Small intestine (tissue), 7 donors: Measurements from ENCODE around the gene AKR1C1. TPM values are rescaled to one million over a fixed set of nuclear protein-coding genes. Genes with fewer than 3 reads are reported as not detected.
A peak's percentile ranks its signal among the peaks of the same experiment; 100 is the strongest.
"Not testable (repeated sequence)": the region's sequence is repeated elsewhere in the genome, so short reads cannot be mapped to it uniquely, and the experiment has no call there.

Experiments used
- DNase-seq, 2 donors: peaks; one replicate each; pipeline versions ENCODE4 v3.0.0 to v3.0.0-alpha.2; 2013
- FAIRE-seq: peaks from 2 replicates; lab custom pipeline; 2012; peaks lifted over from hg19 to GRCh38; lab: Jason Lieb, UNC
- H3K27ac ChIP-seq, 3 donors: one replicate each; pipeline ENCODE4 v1.5.1; 2013; ENCODE audit warnings: low read length in 2 of 3, mild to moderate bottlenecking in 2 of 3, control low read depth in 1 of 3, inconsistent platforms in 1 of 3, low read depth in 1 of 3, moderate library complexity in 1 of 3
- H3K27me3 ChIP-seq, 3 donors: one replicate each; pipeline ENCODE4 v1.6.1; 2013; ENCODE audit warnings: low read length in 3 of 3, inconsistent platforms in 1 of 3; ENCODE audit not compliant: control insufficient read depth in 3 of 3, insufficient read depth in 3 of 3
- H3K36me3 ChIP-seq, 3 donors: one replicate each; pipeline ENCODE4 v1.6.1; 2013; ENCODE audit warnings: low read length in 3 of 3, inconsistent platforms in 1 of 3, low read depth in 1 of 3, mild to moderate bottlenecking in 1 of 3, moderate library complexity in 1 of 3; ENCODE audit not compliant: control insufficient read depth in 3 of 3, insufficient read depth in 2 of 3
- H3K4me1 ChIP-seq, 3 donors: one replicate each; pipeline ENCODE4 v1.6.1; 2013; ENCODE audit warnings: low read length in 2 of 3, inconsistent platforms in 1 of 3, low read depth in 1 of 3, mild to moderate bottlenecking in 1 of 3, moderate library complexity in 1 of 3; ENCODE audit not compliant: control insufficient read depth in 3 of 3, insufficient read depth in 2 of 3
- H3K4me3 ChIP-seq, 3 donors: one replicate each; pipeline ENCODE4 v1.5.1; 2013; ENCODE audit warnings: low read length in 3 of 3, control low read depth in 1 of 3, inconsistent platforms in 1 of 3, low read depth in 1 of 3, mild to moderate bottlenecking in 1 of 3, moderate library complexity in 1 of 3
- H3K9me3 ChIP-seq, 2 donors: one replicate each; pipeline ENCODE4 v1.6.1; 2013; ENCODE audit warnings: low read depth in 1 of 2, low read length in 1 of 2; ENCODE audit not compliant: control insufficient read depth in 2 of 2, insufficient read depth in 1 of 2
- WGBS, 3 donors: extraction: QIAGEN DNeasy Blood & Tissue Kit; methylation state at CpG; one replicate each; pipeline ENCODE4 v1.1.7; 2013; 5-methylcytosine and 5-hydroxymethylcytosine counted together
- polyA plus RNA-seq, 4 donors: library from polyadenylated mRNA; stranded (reverse) in 3 of 4; unstranded in 1 of 4; fragments of 200-250 nt in 3 of 4; fragments of 120-200 nt in 1 of 4; gene quantifications; one replicate each; pipeline versions ENCODE4 v1.2.1 to v1.2.3, GENCODE V29; 2013
- donor health status: healthy with polysubstance abuse.
- donor health status: control.
- donor health status: control.
- donor health status: Bipolar disorder and iron deficiency.
- donor health status: healthy.

Gene AKR1C1
- polyA plus RNA-seq, 4 donors, result 10.8 to 68.0 (median 24.9) TPM

DNA sequence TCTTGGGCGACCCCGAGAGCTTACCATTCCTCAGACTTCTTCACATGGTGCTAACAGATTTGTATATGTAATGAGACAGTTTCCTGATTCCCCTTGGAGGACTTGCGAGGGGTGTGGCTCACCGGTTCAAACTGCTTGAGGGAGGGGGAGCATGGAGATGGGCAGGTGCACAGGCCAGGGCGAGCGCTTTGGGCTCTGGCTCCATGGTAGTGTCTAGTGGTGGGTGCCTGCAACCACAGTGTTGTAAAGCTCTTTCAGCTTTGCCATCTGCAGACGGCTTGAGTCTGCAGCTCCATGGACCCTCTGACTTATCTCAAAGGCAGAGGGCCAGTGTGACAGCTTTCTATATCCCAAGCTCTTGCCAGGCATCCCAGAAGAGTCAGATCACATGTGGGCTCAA lies 7.1 kb upstream of the AKR1C1 start:
- not testable (repeated sequence) for H3K4me1 ChIP-seq, H3K4me3 ChIP-seq, DNase-seq, H3K27ac ChIP-seq, FAIRE-seq, H3K9me3 ChIP-seq, H3K27me3 ChIP-seq, H3K36me3 ChIP-seq
- WGBS, 3 donors, result 77 to 91% (median 83%) methylated on average over 4 to 6 of the region's 7 CpGs

GRCh38 chr10:4956955-4957645 lies 6.1 kb upstream of the AKR1C1 start:
- H3K4me3 ChIP-seq, FAIRE-seq, H3K9me3 ChIP-seq, H3K4me1 ChIP-seq, H3K27ac ChIP-seq, H3K27me3 ChIP-seq, H3K36me3 ChIP-seq, DNase-seq: not testable (repeated sequence)
- 61 to 68% (median 67%) methylated on average over 5 of the region's 5 CpGs for WGBS, 3 donors

- H3K9me3 ChIP-seq, H3K4me1 ChIP-seq, H3K27ac ChIP-seq, H3K36me3 ChIP-seq, H3K27me3 ChIP-seq, DNase-seq, H3K4me3 ChIP-seq, FAIRE-seq: not testable (repeated sequence)
- WGBS, 3 donors, result 97 to 98% (median 97%) methylated on average over 11 of the region's 11 CpGs
Observed at GRCh38 chr10:4961558-4961957, 1.7 kb upstream of the AKR1C1 start.

DNA sequence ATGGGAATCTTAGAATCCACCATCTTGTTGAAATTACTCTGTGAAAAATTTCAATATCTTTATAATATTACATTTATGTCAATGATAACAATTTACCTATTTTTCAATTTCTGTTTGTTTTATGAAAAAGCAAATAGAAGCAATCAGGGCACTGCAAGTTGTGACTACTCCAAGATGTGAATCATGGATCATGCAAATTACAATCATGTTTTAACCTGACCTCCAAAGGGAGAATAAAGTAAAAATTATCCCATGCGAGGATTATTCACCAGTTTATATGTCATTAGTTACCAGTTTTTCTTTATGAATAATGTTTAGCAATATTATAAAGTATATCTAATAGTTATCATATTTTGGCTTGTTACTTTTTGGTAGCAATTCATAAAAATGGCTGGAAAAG lies 907 bp upstream of the AKR1C1 start:
- 7 to 41% (median 15%) methylated on average over 1 of the region's 1 CpG for WGBS, 3 donors
- not testable (repeated sequence) for H3K4me3 ChIP-seq, H3K27ac ChIP-seq, H3K36me3 ChIP-seq, H3K9me3 ChIP-seq, DNase-seq, H3K27me3 ChIP-seq, H3K4me1 ChIP-seq
- peak; percentile 19 for FAIRE-seq

GRCh38 chr10:4963815-4964154 lies 570 bp downstream of the AKR1C1 start:
- H3K27me3 ChIP-seq, H3K4me1 ChIP-seq, H3K4me3 ChIP-seq, DNase-seq, H3K9me3 ChIP-seq, H3K27ac ChIP-seq, H3K36me3 ChIP-seq, FAIRE-seq: not testable (repeated sequence)
- 36 to 61% (median 45%) methylated on average over 2 to 3 of the region's 4 CpGs for WGBS, 3 donors

- not testable (repeated sequence) for H3K36me3 ChIP-seq, H3K4me3 ChIP-seq, H3K9me3 ChIP-seq, FAIRE-seq, H3K27ac ChIP-seq, DNase-seq, H3K4me1 ChIP-seq, H3K27me3 ChIP-seq
- WGBS, 3 donors, result 92 to 99% (median 94%) methylated on average over 4 of the region's 4 CpGs
Observed at GRCh38 chr10:4965763-4966162, 2.5 kb downstream of the AKR1C1 start.

GRCh38 chr10:4967189-4967588 lies 4.0 kb downstream of the AKR1C1 start:
- not testable (repeated sequence) for H3K36me3 ChIP-seq, DNase-seq, H3K4me1 ChIP-seq, H3K27ac ChIP-seq, FAIRE-seq, H3K27me3 ChIP-seq, H3K4me3 ChIP-seq, H3K9me3 ChIP-seq
- 89 to 95% (median 94%) methylated on average over 3 of the region's 3 CpGs for WGBS, 3 donors

GRCh38 chr10:4969289-4969688 lies 6.1 kb downstream of the AKR1C1 start:
- not testable (repeated sequence) for H3K27me3 ChIP-seq, DNase-seq
- 90 to 96% (median 95%) methylated on average over 3 of the region's 3 CpGs for WGBS, 3 donors

DNA sequence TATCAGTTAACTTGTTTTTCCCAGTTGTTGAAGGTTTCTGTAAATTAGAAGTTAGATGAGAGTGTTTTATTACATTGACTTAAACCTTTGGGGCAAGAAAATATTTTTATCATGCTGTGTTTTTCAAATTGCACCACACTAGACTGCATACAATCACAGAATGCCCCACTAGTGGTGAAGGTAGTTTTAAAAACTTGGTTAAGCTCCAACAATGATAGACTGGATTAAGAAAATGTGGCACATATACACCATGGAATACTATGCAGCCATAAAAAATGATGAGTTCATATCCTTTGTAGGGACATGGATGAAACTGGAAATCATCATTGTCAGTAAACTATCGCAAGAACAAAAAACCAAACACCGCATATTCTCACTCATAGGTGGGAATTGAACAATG lies 7.1 kb downstream of the AKR1C1 start:
- H3K27me3 ChIP-seq, H3K36me3 ChIP-seq, H3K4me3 ChIP-seq, DNase-seq, H3K27ac ChIP-seq, H3K9me3 ChIP-seq, FAIRE-seq, H3K4me1 ChIP-seq: not testable (repeated sequence)
- WGBS, 3 donors, result 100% methylated on average over 2 of the region's 2 CpGs

More at GRCh38 chr10:4969289-4969688, 6.1 kb downstream of the AKR1C1 start:
- not testable (repeated sequence) for H3K4me3 ChIP-seq, H3K9me3 ChIP-seq, H3K27ac ChIP-seq, H3K36me3 ChIP-seq, FAIRE-seq, H3K4me1 ChIP-seq
